OCI-LY7 (cell line): Measurements from ENCODE around the gene GDI1. TPM values are rescaled to one million over a fixed set of nuclear protein-coding genes. Genes with fewer than 3 reads are reported as not detected.
A peak's percentile ranks its signal among the peaks of the same experiment; 100 is the strongest.

Experiments used
- BruUV-seq: library from RNA; stranded (reverse); fragments of 400-500 nt; replicated peaks from 2 replicates; lab custom pipeline; 2021; lab: Mats Ljungman, UMichigan
- CTCF ChIA-PET: fragments of 300-600 bp; sonication (Branson Sonifier 250); formaldehyde crosslinking; loops from one replicate; lab custom pipeline; 2022; ENCODE audit warnings: antibody characterized with exemption; ENCODE audit not compliant: unreplicated experiment; lab: Charles Lee
- POLR2A ChIA-PET: fragments of 300-600 bp; sonication (Branson Sonifier 250); formaldehyde crosslinking; loops from one replicate; lab custom pipeline; 2022; ENCODE audit warnings: antibody characterized with exemption; lab: Charles Lee
- DNase-seq: peaks from one replicate; pipeline ENCODE4 v3.0.0-alpha.2; 2015; ENCODE audit warnings: low spot score
- H2AFZ ChIP-seq: fragments of 200-600 bp; sonication (generic), shearing (Covaris generic); 2 replicates; pipeline ENCODE4 v1.6.1; 2014; ENCODE audit warnings: mild to moderate bottlenecking, antibody characterized with exemption, low read length, moderate library complexity
- H3K27ac ChIP-seq: fragments of 200-600 bp; sonication (generic); 2 replicates; pipeline ENCODE4 v1.5.1; 2014; ENCODE audit warnings: mixed run types, low read depth, mild to moderate bottlenecking, moderate library complexity, low read length, inconsistent platforms; ENCODE audit not compliant: poor library complexity, severe bottlenecking
- H3K36me3 ChIP-seq: fragments of 200-600 bp; sonication (generic); 2 replicates; pipeline ENCODE4 v1.6.1; 2014; ENCODE audit warnings: mild to moderate bottlenecking, antibody characterized with exemption, low read length, moderate library complexity, mixed read lengths; ENCODE audit not compliant: insufficient read depth
- H3K4me1 ChIP-seq: fragments of 200-600 bp; sonication (generic); 2 replicates; pipeline ENCODE4 v1.5.1; 2014; ENCODE audit warnings: mild to moderate bottlenecking, low read length; ENCODE audit not compliant: insufficient read depth, poor library complexity, severe bottlenecking
- H3K4me2 ChIP-seq: fragments of 200-600 bp; sonication (generic); 2 replicates; pipeline ENCODE4 v1.6.1; 2014; ENCODE audit warnings: mild to moderate bottlenecking, low read length
- H3K4me3 ChIP-seq: fragments of 200-600 bp; sonication (generic); 2 replicates; pipeline ENCODE4 v1.5.1; 2014; ENCODE audit warnings: mild to moderate bottlenecking, low read depth, low read length; ENCODE audit not compliant: poor library complexity, severe bottlenecking
- H3K79me2 ChIP-seq: fragments of 200-600 bp; sonication (generic); 2 replicates; pipeline ENCODE4 v1.6.1; 2016; ENCODE audit warnings: low read depth, mild to moderate bottlenecking, low read length, moderate library complexity, mixed read lengths; ENCODE audit not compliant: insufficient read depth
- H3K9me2 ChIP-seq: fragments of 200-600 bp; sonication (generic); 2 replicates; pipeline ENCODE4 v1.6.1; 2016; ENCODE audit warnings: mild to moderate bottlenecking, low read length, mixed read lengths; ENCODE audit not compliant: insufficient read depth
- H3K9me3 ChIP-seq: fragments of 200-600 bp; sonication (generic); 2 replicates; pipeline ENCODE4 v1.6.1; 2014; ENCODE audit warnings: mild to moderate bottlenecking, mixed run types, low read length, mixed read lengths
- H4K20me1 ChIP-seq: fragments of 200-600 bp; sonication (generic); 2 replicates; pipeline ENCODE4 v1.6.1; 2014; ENCODE audit warnings: mild to moderate bottlenecking, antibody characterized with exemption, low read length, moderate library complexity, mixed read lengths; ENCODE audit not compliant: insufficient read depth
- CTCF ChIP-seq: fragments of 200-600 bp; sonication (generic); conservative IDR thresholded peaks from 2 replicates; pipeline ENCODE4 v1.5.1; 2014; ENCODE audit warnings: mild to moderate bottlenecking, antibody characterized with exemption, low read length, moderate library complexity, mixed read lengths
- EZH2phosphoT487 ChIP-seq: fragments of 200-600 bp; sonication (generic); IDR thresholded peaks from 2 replicates; pipeline ENCODE4 v1.6.1; 2018; ENCODE audit warnings: low read depth, borderline replicate concordance, mild to moderate bottlenecking, mixed run types, antibody characterized with exemption, low read length, moderate library complexity, mixed read lengths
- intact Hi-C: fragments of 100-400 bp; cut with micrococcal nuclease; formaldehyde crosslinking; loops from one replicate; pipeline ENCODE4 v1.10.0; 2022; ENCODE audit not compliant: unreplicated experiment
- total RNA-seq, 2 experiments: library from RNA; depleted of rRNA in 1 of 2; stranded (reverse); fragments of >200 nt in 1 of 2; shearing (Covaris generic) in 1 of 2; gene quantifications; 2 replicates each; pipeline ENCODE4 v1.2.3, GENCODE V29; 2014 to 2022

The GDI1 gene
- total RNA-seq, 2 experiments from 2014 or later: 76.6 to 103 TPM

DNA sequence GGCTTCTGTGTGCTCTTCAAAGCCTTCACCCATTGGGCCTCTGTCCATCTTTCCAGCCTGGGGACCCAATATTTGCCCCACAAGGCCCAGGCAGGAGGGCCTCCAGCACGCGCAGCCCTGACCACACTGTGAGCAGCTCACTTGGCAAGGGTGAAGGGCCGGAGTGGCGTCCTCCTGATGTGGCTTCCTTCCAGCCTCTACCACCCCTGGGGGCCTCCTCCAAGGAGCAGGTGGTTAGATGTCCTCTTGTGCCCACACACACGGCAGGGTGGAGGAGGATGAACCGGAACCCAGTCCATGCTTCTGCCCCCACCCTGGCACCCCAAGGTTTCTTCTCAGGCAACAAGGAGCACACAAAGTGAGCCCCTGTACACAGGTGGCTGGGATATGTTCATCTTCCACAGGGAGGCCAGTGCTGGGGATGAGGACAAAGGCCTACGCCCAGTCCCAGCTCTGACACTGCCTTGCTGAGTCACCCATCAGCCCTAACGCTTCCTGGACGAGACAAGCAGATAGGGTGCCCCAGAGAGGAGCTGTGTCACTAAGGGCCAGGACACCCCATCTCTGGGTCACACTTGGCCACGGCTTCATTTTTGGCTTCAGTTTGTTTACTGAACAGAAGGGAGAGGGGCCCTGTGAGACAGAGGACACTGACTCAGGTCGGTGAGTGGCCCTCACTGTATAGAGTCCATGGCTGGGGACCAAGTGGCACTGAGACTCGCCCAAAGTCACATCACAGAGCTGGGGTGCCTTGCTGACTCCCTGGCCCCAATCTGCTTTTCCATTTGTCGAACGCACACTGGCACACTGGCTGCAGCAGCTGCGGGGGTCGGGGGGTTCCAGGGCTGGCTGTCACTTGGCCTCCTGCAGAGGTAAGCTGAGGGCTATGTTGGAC, 47.5 kb downstream of the GDI1 start:
- no peak overlapping the region for H2AFZ ChIP-seq
- H3K79me2 ChIP-seq: peaks cover 16% of the 10 kb centered on the region
- peaks cover 27% of the 10 kb centered on the region for H3K36me3 ChIP-seq
- ChIA-PET CTCF (no interaction called here), POLR2A (interaction anchor here (0.6 kb wide), 2 partner anchors 10 to 15 kb away, joined by 7 to 9 read pairs; no protein-coding TSS in a partner anchor)
- intact Hi-C loops: loop anchor here (5.0 kb wide), 2 partner anchors 43 to 72 kb away; partner anchors contain the start of gene TAFAZZIN
- no peaks in the 10 kb centered on the region for H4K20me1 ChIP-seq
- no peaks in the 10 kb centered on the region for H3K9me3 ChIP-seq
- no peaks in the 10 kb centered on the region for H3K9me2 ChIP-seq
- no TSS peak for BruUV-seq
- H3K27ac ChIP-seq: no peak overlapping the region
- H3K4me1 ChIP-seq: peaks cover 68% of the 10 kb centered on the region
- TF ChIP-seq CTCF (no peak), EZH2phosphoT487 (no peak)
- H3K4me3 ChIP-seq: peak overlapping the region; percentile 98
- H3K4me2 ChIP-seq: peak overlapping the region; percentile 79
- DNase-seq: no peak

GRCh38 chrX:154485150-154486051, 48.4 kb downstream of the GDI1 start:
- Histone ChIP-seq H2AFZ (no peak overlapping the region), H4K20me1 (no peaks in the 10 kb centered on the region), H3K4me2 (peak overlapping the region; percentile 79), H3K79me2 (peaks cover 16% of the 10 kb centered on the region), H3K4me1 (peaks cover 61% of the 10 kb centered on the region), H3K36me3 (peaks cover 27% of the 10 kb centered on the region), H3K9me3 (no peaks in the 10 kb centered on the region), H3K27ac (peak overlapping the region; percentile 61), H3K4me3 (peak overlapping the region; percentile 98), H3K9me2 (no peaks in the 10 kb centered on the region)
- BruUV-seq: no TSS peak
- intact Hi-C loops: loop anchor here (5.0 kb wide), 1 partner anchor 42 kb away; no protein-coding TSS in a partner anchor
- DNase-seq: no peak
- TF ChIP-seq CTCF (no peak), EZH2phosphoT487 (no peak)
- ChIA-PET CTCF (no interaction called here), POLR2A (interaction anchor here (0.6 to 1.2 kb wide), 3 partner anchors 9 to 42 kb away, joined by 7 to 9 read pairs (median 8); no protein-coding TSS in a partner anchor)
